ENCODE data around the gene ASTN2. TPM values are rescaled to one million over a fixed set of nuclear protein-coding genes. Genes with fewer than 3 reads are reported as not detected.

Gene ASTN2
- total and polyA plus RNA-seq, 7 donors, result 0.60 to 7.5 (median 2.2) TPM

- intact Hi-C loops (cut with DNase I), result no loop called here
- Histone ChIP-seq H3K27me3 (no peaks in the 10 kb centered on the region), H3K9me3 (no peaks in the 10 kb centered on the region), H3K27ac (no peak overlapping the region), H3K36me3 (no peaks in the 10 kb centered on the region), H3K4me3 (no peak overlapping the region), H3K4me1 (no peaks in the 10 kb centered on the region)
- no peak for DNase-seq
- TF ChIP-seq POLR2A (IDR thresholded peaks at IDR 0.05), result no peak
- TF ChIP-seq POLR2AphosphoS5 (IDR thresholded peaks at IDR 0.05), result no peak
- no peak for TF ChIP-seq CTCF (IDR thresholded peaks at IDR 0.05)
- TF ChIP-seq EP300 (IDR thresholded peaks at IDR 0.05), result no peak
- 66 to 76% methylated on average over 2 of the region's 2 CpGs for WGBS, 2 donors
Measured at GRCh38 chr9:116933251-116933650, 481.6 kb downstream of the ASTN2 start.

- TF ChIP-seq CTCF (IDR thresholded peaks at IDR 0.05) (no peak), POLR2AphosphoS5 (IDR thresholded peaks at IDR 0.05) (no peak), EP300 (IDR thresholded peaks at IDR 0.05) (no peak), POLR2A (IDR thresholded peaks at IDR 0.05) (no peak)
- Histone ChIP-seq H3K4me1 (no peaks in the 10 kb centered on the region), H3K4me3 (no peak overlapping the region), H3K27me3 (no peaks in the 10 kb centered on the region), H3K9me3 (no peaks in the 10 kb centered on the region), H3K27ac (no peak overlapping the region), H3K36me3 (no peaks in the 10 kb centered on the region)
- DNase-seq, result no peak
- intact Hi-C loops (cut with DNase I), result no loop called here
- 68 to 83% methylated on average over 3 of the region's 3 CpGs for WGBS, 2 donors
Measured at GRCh38 chr9:116929621-116930020, 485.2 kb downstream of the ASTN2 start.

GRCh38 chr9:116928884-116929283 lies 486.0 kb downstream of the ASTN2 start:
- H3K36me3 ChIP-seq, result no peaks in the 10 kb centered on the region
- intact Hi-C loops (cut with DNase I), result no loop called here
- no peak overlapping the region for H3K27ac ChIP-seq
- no peak overlapping the region for H3K4me3 ChIP-seq
- no peak for TF ChIP-seq POLR2A (IDR thresholded peaks at IDR 0.05)
- no peaks in the 10 kb centered on the region for H3K4me1 ChIP-seq
- no peaks in the 10 kb centered on the region for H3K27me3 ChIP-seq
- no peaks in the 10 kb centered on the region for H3K9me3 ChIP-seq
- 70% methylated on average over 4 of the region's 4 CpGs for WGBS, 2 donors
- no peak for DNase-seq

- no peak for DNase-seq
- Histone ChIP-seq H3K4me1 (no peaks in the 10 kb centered on the region), H3K27ac (no peak overlapping the region), H3K36me3 (no peaks in the 10 kb centered on the region), H3K9me3 (no peaks in the 10 kb centered on the region), H3K27me3 (no peaks in the 10 kb centered on the region), H3K4me3 (no peak overlapping the region)
- TF ChIP-seq CTCF (IDR thresholded peaks at IDR 0.05) (no peak), POLR2A (IDR thresholded peaks at IDR 0.05) (no peak), POLR2AphosphoS5 (IDR thresholded peaks at IDR 0.05) (no peak), EP300 (IDR thresholded peaks at IDR 0.05) (no peak)
- WGBS, 2 donors, result 20 to 27% methylated on average over 2 of the region's 2 CpGs
- intact Hi-C loops (cut with DNase I), result no loop called here
Measured at GRCh38 chr9:116928289-116928688, 486.6 kb downstream of the ASTN2 start.

- H3K36me3 ChIP-seq, result no peaks in the 10 kb centered on the region
- intact Hi-C loops (cut with DNase I), result no loop called here
- H3K9me3 ChIP-seq, result no peaks in the 10 kb centered on the region
- no peak for TF ChIP-seq CTCF (IDR thresholded peaks at IDR 0.05)
- no peak for TF ChIP-seq POLR2AphosphoS5 (IDR thresholded peaks at IDR 0.05)
- no peak for TF ChIP-seq POLR2A (IDR thresholded peaks at IDR 0.05)
- H3K4me1 ChIP-seq, result no peaks in the 10 kb centered on the region
- H3K27ac ChIP-seq, result no peak overlapping the region
- 65 to 78% methylated on average over 3 of the region's 3 CpGs for WGBS, 2 donors
- no peak for DNase-seq
- no peaks in the 10 kb centered on the region for H3K27me3 ChIP-seq
- H3K4me3 ChIP-seq, result no peak overlapping the region
Measured at GRCh38 chr9:116927726-116928125, 487.1 kb downstream of the ASTN2 start.

Data from sigmoid colon (tissue), 7 donors.